Ovary (tissue), 9 donors: ENCODE results near the gene MAGI1. TPM values are rescaled to one million over a fixed set of nuclear protein-coding genes. Genes with fewer than 3 reads are reported as not detected.

Source experiments
- DNase-seq, 5 donors: peaks; one replicate each; pipeline ENCODE4 v3.0.0-alpha.2; 2019 to 2020
- H3K27ac ChIP-seq, 2 donors: fragments of 200-600 bp; one replicate each; pipeline versions ENCODE4 v1.5.1 to v1.8.0; 2019 to 2022
- H3K27me3 ChIP-seq: fragments of 200-600 bp; one replicate; pipeline ENCODE4 v1.8.0; 2022
- H3K36me3 ChIP-seq: fragments of 200-600 bp; sonication (generic); one replicate; pipeline ENCODE4 v1.5.1; 2019
- H3K4me1 ChIP-seq: one replicate; pipeline ENCODE4 v1.8.1; 2013; ENCODE audit warnings: mild to moderate bottlenecking, moderate library complexity; ENCODE audit not compliant: insufficient read depth
- H3K4me3 ChIP-seq: fragments of 200-600 bp; sonication (generic); one replicate; pipeline ENCODE4 v1.5.1; 2017
- H3K9me3 ChIP-seq, 2 donors: fragments of 200-600 bp in 1 of 2; sonication (generic) in 1 of 2; one replicate each; pipeline versions ENCODE4 v1.5.1 to v1.8.1; 2013 to 2019; ENCODE audit warnings: mild to moderate bottlenecking in 1 of 2, moderate library complexity in 1 of 2
- CTCF ChIP-seq, 3 donors: fragments of 450-650 bp in 2 of 3; fragments of 200-600 bp in 1 of 3; IDR thresholded peaks; one replicate each; pipeline versions ENCODE4 v1.5.1 to v1.8.0; 2016 to 2022; ENCODE audit warnings: antibody characterized with exemption in 3 of 3, mild to moderate bottlenecking in 1 of 3
- EP300 ChIP-seq: sonication (generic); formaldehyde crosslinking; IDR thresholded peaks from one replicate; pipeline ENCODE4 v1.6.1; 2017; ENCODE audit warnings: antibody characterized with exemption
- POLR2A ChIP-seq: fragments of 450-650 bp; IDR thresholded peaks from one replicate; pipeline ENCODE4 v1.6.1; 2017; ENCODE audit warnings: antibody characterized with exemption, mild to moderate bottlenecking, moderate library complexity
- WGBS, 3 donors: extraction: QIAGEN DNeasy Blood & Tissue Kit in 1 of 3; methylation state at CpG; one replicate each; pipeline versions ENCODE4 v1.1.5 to v1.1.7; 2013 to 2017; 5-methylcytosine and 5-hydroxymethylcytosine counted together
- intact Hi-C, 4 donors: fragments of 100-400 bp; cut with DNase I; formaldehyde crosslinking; loops; one replicate each; pipeline versions ENCODE4 v1.11.0 to v1.15.1; 2022 to 2023
- polyA plus RNA-seq, 2 donors: library from polyadenylated mRNA; stranded (reverse); fragments of 200-250 nt in 1 of 2; fragments of 350-450 nt in 1 of 2; fragmentation: Illumina TruSeq in 1 of 2; extraction: RNeasy Lipid Tissue Mini Kit (QIAGEN cat#74804) in 1 of 2; gene quantifications; one replicate each; pipeline ENCODE4 v1.2.3, GENCODE V29; 2013 to 2014
- total RNA-seq, 7 donors: library from RNA; depleted of rRNA in 2 of 7; stranded (reverse); fragments of >200 nt in 2 of 7; fragmentation: NEBNext Ultra II Directional in 3 of 7; extraction: Animal tissue kit (Norgen Biotek cat#: 25700) in 3 of 7; gene quantifications; one replicate each; pipeline versions ENCODE4 v1.1.0 to v1.2.4, GENCODE V29; 2016 to 2023
- donor health status: DM: no; HTN: no; CAD: no; lungs with moderate emphysema.
- donor health status: DM: no; HTN: no; CAD: no.
- donor health status: Bipolar disorder and iron deficiency.
- donor health status: DM: yes; HTN: yes; CAD: no.
- donor health status: DM: no; HTN: no; CAD: no.
- donor health status: DM: yes; HTN: yes; CAD: no.

Gene MAGI1
- total and polyA plus RNA-seq, 9 donors, result 5.5 to 35.7 (median 8.7) TPM

DNA sequence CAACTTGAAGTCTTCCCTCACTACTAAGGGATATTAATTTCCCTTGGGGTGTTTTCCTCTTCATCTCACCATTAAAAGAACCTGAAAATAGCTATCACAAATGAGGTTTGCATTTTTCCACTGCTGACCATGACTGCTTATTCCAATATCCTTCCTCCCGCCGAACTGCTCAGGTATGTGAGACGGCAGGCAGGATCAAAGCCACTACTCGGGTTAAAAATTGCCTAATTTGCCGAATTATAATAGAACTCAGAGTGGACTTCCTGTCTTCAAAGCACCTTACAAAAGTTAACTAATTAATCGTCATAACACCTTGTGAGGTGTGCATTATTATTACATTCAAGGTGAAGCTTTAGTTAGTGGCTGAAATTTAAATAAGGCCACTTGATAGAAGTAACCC lies 695.7 kb downstream of the MAGI1 start:
- Histone ChIP-seq H3K36me3 (no peaks in the 10 kb centered on the region), H3K27ac (no peak overlapping the region), H3K9me3 (no peaks in the 10 kb centered on the region), H3K4me3 (no peak overlapping the region), H3K4me1 (no peaks in the 10 kb centered on the region), H3K27me3 (no peaks in the 10 kb centered on the region)
- TF ChIP-seq EP300 (no peak), CTCF (IDR thresholded peaks at IDR 0.05) (no peak), POLR2A (no peak)
- intact Hi-C loops, result no loop called here
- no peak for DNase-seq
- WGBS, 3 donors, result 90 to 98% (median 91%) methylated on average over 6 of the region's 6 CpGs

GRCh38 chr3:65342084-65342683 lies 696.5 kb downstream of the MAGI1 start:
- WGBS, 3 donors, result 86 to 88% (median 86%) methylated on average over 12 of the region's 12 CpGs
- Histone ChIP-seq H3K27me3 (no peaks in the 10 kb centered on the region), H3K4me1 (no peaks in the 10 kb centered on the region), H3K9me3 (no peaks in the 10 kb centered on the region), H3K4me3 (no peak overlapping the region), H3K27ac (no peak overlapping the region), H3K36me3 (no peaks in the 10 kb centered on the region)
- peak in 1 of 5 donors; percentile 32 for DNase-seq
- intact Hi-C loops, result no loop called here
- TF ChIP-seq POLR2A (no peak), CTCF (IDR thresholded peaks at IDR 0.05) (no peak), EP300 (no peak)

GRCh38 chr3:65339192-65339740 lies 699.5 kb downstream of the MAGI1 start:
- H3K4me3 ChIP-seq, result no peak overlapping the region
- TF ChIP-seq POLR2A, result no peak
- no peak for TF ChIP-seq CTCF (IDR thresholded peaks at IDR 0.05)
- no peak for TF ChIP-seq EP300
- H3K36me3 ChIP-seq, result no peaks in the 10 kb centered on the region
- no peaks in the 10 kb centered on the region for H3K4me1 ChIP-seq
- no peak overlapping the region for H3K27ac ChIP-seq
- WGBS, 3 donors, result 61 to 70% (median 61%) methylated on average over 2 of the region's 2 CpGs
- H3K9me3 ChIP-seq, result no peaks in the 10 kb centered on the region
- no peaks in the 10 kb centered on the region for H3K27me3 ChIP-seq
- DNase-seq, result no peak
- intact Hi-C loops, result no loop called here

- intact Hi-C loops, result no loop called here
- Histone ChIP-seq H3K4me1 (peaks cover 4% of the 10 kb centered on the region), H3K4me3 (no peak overlapping the region), H3K9me3 (no peaks in the 10 kb centered on the region), H3K36me3 (no peaks in the 10 kb centered on the region), H3K27me3 (no peaks in the 10 kb centered on the region), H3K27ac (no peak overlapping the region)
- DNase-seq, result no peak
- TF ChIP-seq EP300, result no peak
- no peak for TF ChIP-seq CTCF (IDR thresholded peaks at IDR 0.05)
- no peak for TF ChIP-seq POLR2A
These were observed 700.1 kb downstream of the MAGI1 start for GRCh38 chr3:65338571-65338970.
